Endothelial cell of umbilical vein (primary cell): ENCODE data around the gene TLCD3B. TPM values are rescaled to one million over a fixed set of nuclear protein-coding genes. Genes with fewer than 3 reads are reported as not detected.

Experiments
- Bru-seq: library from RNA; stranded (reverse); fragments of 400-500 nt; gene quantifications from one replicate; lab custom pipeline; 2021; lab: Mats Ljungman, UMichigan
- BruChase-seq, 2 experiments: library from RNA; stranded (reverse); fragments of 400-500 nt; gene quantifications; one replicate each; lab custom pipeline; 2021; lab: Mats Ljungman, UMichigan
- BruUV-seq: library from RNA; stranded (reverse); fragments of 400-500 nt; replicated peaks from 2 replicates; lab custom pipeline; 2021; lab: Mats Ljungman, UMichigan
- CTCF ChIA-PET: fragments of 300-600, 350-600 bp; sonication (Branson Sonifier 250); formaldehyde crosslinking; loops from one replicate; lab custom pipeline; 2021; ENCODE audit warnings: antibody characterized with exemption, inconsistent platforms; lab: Charles Lee
- POLR2A ChIA-PET: fragments of 300-600, 350-600 bp; sonication (Branson Sonifier 250); formaldehyde crosslinking; loops from one replicate; lab custom pipeline; 2021; ENCODE audit warnings: antibody characterized with exemption, inconsistent platforms; lab: Charles Lee
- DNase-seq: peaks from one replicate; pipeline ENCODE4 v3.0.0-alpha.2; 2011; ENCODE audit warnings: low read depth, low spot score
- FAIRE-seq: peaks from 2 replicates; lab custom pipeline; 2011; peaks lifted over from hg19 to GRCh38; lab: Jason Lieb, UNC
- H2AFZ ChIP-seq: 2 replicates; pipeline ENCODE4 v1.6.0; 2012; ENCODE audit warnings: low read depth, low read length, control low read depth, inconsistent platforms
- H3K27ac ChIP-seq: 2 replicates; pipeline ENCODE4 v1.5.1; 2011; ENCODE audit warnings: low read depth, mild to moderate bottlenecking, control low read depth, low read length, moderate library complexity; ENCODE audit not compliant: insufficient read depth
- H3K27me3 ChIP-seq, 2 experiments: 2 replicates each; pipeline versions ENCODE4 v1.6.0 to v1.6.1; 2011; ENCODE audit warnings: low read length in 2 of 2, mixed read lengths in 1 of 2; ENCODE audit not compliant: control insufficient read depth in 2 of 2, insufficient read depth in 2 of 2
- H3K36me3 ChIP-seq, 2 experiments: 2 replicates in 1 of 2; 3 replicates in 1 of 2; pipeline ENCODE4 v1.5.1; 2011; ENCODE audit warnings: low read length in 2 of 2, mild to moderate bottlenecking in 1 of 2, moderate library complexity in 1 of 2; ENCODE audit not compliant: control insufficient read depth in 2 of 2, insufficient read depth in 2 of 2; ENCODE audit errors: extremely low read depth in 1 of 2
- H3K4me1 ChIP-seq: 3 replicates; pipeline ENCODE4 v1.5.1; 2011; ENCODE audit warnings: mild to moderate bottlenecking, low read length; ENCODE audit not compliant: control insufficient read depth, insufficient read depth; ENCODE audit errors: extremely low read depth
- H3K4me2 ChIP-seq: 2 replicates; pipeline ENCODE4 v1.6.1; 2011; ENCODE audit warnings: low read length, control low read depth, mixed read lengths; ENCODE audit not compliant: insufficient read depth
- H3K4me3 ChIP-seq, 3 experiments: fragments of 200-600 bp in 1 of 3; sonication (generic), shearing (Covaris generic) in 1 of 3; replicated peaks in 1 of 3; 2 replicates each; pipeline ENCODE4 v1.5.1; 2011 to 2016; ENCODE audit warnings: control low read depth in 3 of 3, low read length in 3 of 3, mild to moderate bottlenecking in 2 of 3, inconsistent platforms in 1 of 3, low read depth in 1 of 3, moderate library complexity in 1 of 3; ENCODE audit not compliant: insufficient read depth in 1 of 3
- H3K79me2 ChIP-seq: 2 replicates; pipeline ENCODE4 v1.6.0; 2012; ENCODE audit warnings: low read length, inconsistent platforms; ENCODE audit not compliant: control insufficient read depth, insufficient read depth
- H3K9ac ChIP-seq: replicated peaks from 2 replicates; pipeline ENCODE3; 2011; ENCODE audit warnings: low read length, control low read depth; ENCODE audit not compliant: insufficient read depth; ENCODE audit errors: extremely low read depth
- H3K9me1 ChIP-seq: replicated peaks from 3 replicates; pipeline ENCODE4 v1.6.0; 2011; ENCODE audit warnings: mild to moderate bottlenecking, low read length; ENCODE audit not compliant: control insufficient read depth, insufficient read depth; ENCODE audit errors: extremely low read depth
- H3K9me3 ChIP-seq: replicated peaks from 2 replicates; pipeline ENCODE4 v1.5.1; 2012; ENCODE audit warnings: low read length, inconsistent platforms; ENCODE audit not compliant: control insufficient read depth, insufficient read depth
- H4K20me1 ChIP-seq: replicated peaks from 2 replicates; pipeline ENCODE3; 2011; ENCODE audit warnings: mild to moderate bottlenecking, low read length; ENCODE audit not compliant: control insufficient read depth, insufficient read depth; ENCODE audit errors: extremely low read depth
- CTCF ChIP-seq, 2 donors: IDR thresholded peaks; 1 replicate in 1 of 2; 2 replicates in 1 of 2; pipeline ENCODE4 v1.5.1; 2011; ENCODE audit warnings: low read length in 2 of 2, mild to moderate bottlenecking in 2 of 2, moderate library complexity in 2 of 2, control low read depth in 1 of 2, inconsistent platforms in 1 of 2, low read depth in 1 of 2; ENCODE audit not compliant: insufficient read depth in 1 of 2; ENCODE audit errors: extremely low read depth in 1 of 2
- EZH2 ChIP-seq: IDR thresholded peaks from 2 replicates; pipeline ENCODE4 v1.6.1; 2012; ENCODE audit warnings: borderline replicate concordance, low read depth, mild to moderate bottlenecking, moderate library complexity, low read length, inconsistent platforms; ENCODE audit not compliant: severe bottlenecking
- FOS ChIP-seq: IDR thresholded peaks from 2 replicates; pipeline ENCODE4 v1.6.1; 2011; ENCODE audit warnings: mild to moderate bottlenecking, low read length, moderate library complexity, borderline replicate concordance; ENCODE audit not compliant: insufficient read depth
- GATA2 ChIP-seq: IDR thresholded peaks from 2 replicates; pipeline ENCODE4 v1.7.0; 2011; ENCODE audit warnings: low read depth, mild to moderate bottlenecking, moderate library complexity, mixed read lengths, low read length; ENCODE audit not compliant: insufficient read length, insufficient read depth
- JUN ChIP-seq: IDR thresholded peaks from 2 replicates; pipeline ENCODE4 v1.6.1; 2011; ENCODE audit warnings: borderline replicate concordance, low read depth; ENCODE audit not compliant: insufficient read length, insufficient read depth
- MAX ChIP-seq: IDR thresholded peaks from 2 replicates; pipeline ENCODE4 v1.6.1; 2011; ENCODE audit not compliant: insufficient read depth, insufficient read length
- MYC ChIP-seq: IDR thresholded peaks from one replicate; pipeline ENCODE4 v1.6.1; 2011; ENCODE audit warnings: mild to moderate bottlenecking, low read depth, low read length
- POLR2A ChIP-seq: IDR thresholded peaks from 2 replicates; pipeline ENCODE4 v1.6.1; 2012; ENCODE audit warnings: low read depth, mild to moderate bottlenecking, control low read depth, low read length
- POLR2AphosphoS5 ChIP-seq: IDR thresholded peaks from 2 replicates; pipeline ENCODE4 v1.6.1; 2012; ENCODE audit warnings: low read depth, mild to moderate bottlenecking, control low read depth, low read length, moderate library complexity; ENCODE audit not compliant: insufficient read depth
- dilution Hi-C: fragments of 300-500 bp; cut with MboI; formaldehyde crosslinking; loops from one replicate; pipeline ENCODE4 v1.15.0; 2019; ENCODE audit warnings: low sequenced_read_pairs; ENCODE audit not compliant: extremely low pct_ligation_motif_present
- intact Hi-C: fragments of 100-400 bp; cut with micrococcal nuclease; formaldehyde crosslinking; loops from one replicate; pipeline ENCODE4 v1.10.0; 2022
- long read RNA-seq: library from polyadenylated mRNA; stranded (forward); transcript quantifications from one replicate; pipeline ENCODE4 v2.0.0, GENCODE V29; 2021
- polyA minus RNA-seq, 3 experiments: library from RNA; depleted of rRNA, polyadenylated mRNA; stranded (reverse); fragments of >200 nt; gene quantifications; 1 replicate in 1 of 3; 2 replicates in 2 of 3; pipeline ENCODE4 v1.2.3, GENCODE V29; 2011
- polyA plus RNA-seq, 4 experiments: library from polyadenylated mRNA; depleted of rRNA in 3 of 4; stranded (reverse) in 3 of 4; unstranded in 1 of 4; fragments of >200 nt; gene quantifications; 2 replicates each; pipeline versions ENCODE4 v1.2.1 to v1.2.3, GENCODE V29; 2011 to 2012; ENCODE audit warnings: missing spikeins in 1 of 4
- total RNA-seq: library from RNA; stranded (reverse); gene quantifications from 2 replicates; pipeline ENCODE4 v1.2.3, GENCODE V29; 2021

TLCD3B gene
- total RNA-seq (0.86 and 0.99 TPM in 2 replicates), polyA plus RNA-seq (0.37 and 0.59 TPM in 2 replicates), polyA minus RNA-seq (0.76 TPM in 1 of 2 replicates, not detected in the other), Bru-seq, nascent RNA (percentile 10 among the genes with signal in this experiment), BruChase-seq, experiment 1, labeled RNA remaining after a 6-hour chase (percentile 10 among the genes with signal in this experiment), BruChase-seq, experiment 2, labeled RNA remaining after a 2-hour chase (percentile 7 among the genes with signal in this experiment)
- polyA plus RNA-seq (2011; cell fraction: cytosol; rRNA removed), result 0.08 and 0.25 TPM in 2 replicates
- 1.4 and 1.7 TPM in 2 replicates for polyA plus RNA-seq (2011; cell fraction: nucleus; rRNA removed)
- polyA plus RNA-seq (2012), result 0.36 and 0.48 TPM in 2 replicates
- not detected for polyA minus RNA-seq (2011; cell fraction: cytosol; rRNA and poly(A)+ RNA removed)
- polyA minus RNA-seq (2011; cell fraction: nucleus; rRNA and poly(A)+ RNA removed), result 0.43 TPM in 1 of 2 replicates, not detected in the other
- long read RNA-seq, result 0 reads

GRCh38 chr16:30030841-30031413 is at the start of gene TLCD3B:
Gene TLCD3B (minus strand): TSS chr16:30031271. CDS start chr16:30030527, 744 bp downstream.
- no peaks in the 10 kb centered on the region for H3K4me1 ChIP-seq
- no peaks in the 10 kb centered on the region for H3K9me1 ChIP-seq
- peaks cover 19 to 20% of the 10 kb centered on the region in 2 experiments for H3K27me3 ChIP-seq
- no peak within 1 kb of the TSS for H3K9ac ChIP-seq
- no peaks in the 10 kb centered on the region for H3K36me3 ChIP-seq
- BruUV-seq, result no TSS peak
- ChIA-PET CTCF (interaction anchor here (1.2 to 3.1 kb wide), 8 partner anchors 7 to 339 kb away, joined by 3 to 79 read pairs (median 15); partner anchors contain the start of genes C16orf92 and TBX6), POLR2A (no interaction called here)
- no peak for DNase-seq
- H3K27ac ChIP-seq, result no peak within 1 kb of the TSS
- no peak for FAIRE-seq
- no peaks in the 10 kb centered on the region for H4K20me1 ChIP-seq
- no peaks in the 10 kb centered on the region for H3K79me2 ChIP-seq
- TF ChIP-seq GATA2 (no peak), FOS (no peak), MYC (no peak), EZH2 (peak; percentile 66)
- dilution Hi-C loops (no loop called here), intact Hi-C loops (no loop called here)
- H3K4me2 ChIP-seq, result no peak within 1 kb of the TSS
- H2AFZ ChIP-seq, result no peak within 1 kb of the TSS
- no peaks in the 10 kb centered on the region for H3K9me3 ChIP-seq
- no peak within 1 kb of the TSS for H3K4me3 ChIP-seq

DNA sequence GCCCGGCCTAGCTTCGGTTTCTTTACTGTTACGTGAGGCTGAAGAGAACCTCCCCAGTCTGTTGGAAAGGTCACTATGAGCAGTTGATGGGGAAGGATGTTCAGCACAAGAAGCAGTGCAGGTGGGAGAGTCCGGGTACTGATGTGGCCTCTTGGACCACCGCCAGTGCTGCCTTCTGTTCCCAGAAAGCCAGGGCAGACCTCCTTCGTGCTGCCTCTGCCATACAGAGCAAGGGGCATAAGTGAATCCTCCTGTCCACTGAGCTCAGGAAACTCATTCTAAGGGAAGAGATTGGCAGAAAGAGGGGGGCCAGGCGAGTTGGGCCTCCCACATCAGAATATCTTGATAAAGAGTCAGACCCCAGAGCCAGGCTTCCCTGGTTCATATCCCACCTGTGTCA is 48.4 kb upstream of the TLCD3B start:
- H3K4me2 ChIP-seq, result no peak overlapping the region
- FAIRE-seq (no peak), DNase-seq (no peak)
- H3K4me1 ChIP-seq, result peaks cover 24% of the 10 kb centered on the region
- BruUV-seq, result no TSS peak
- CTCF ChIA-PET, result interaction anchor here (1.2 to 3.5 kb wide), 3 partner anchors 12 to 24 kb away, joined by 3 to 23 read pairs (median 8); partner anchors contain the start of genes ALDOA and TBX6
- H3K9ac ChIP-seq, result no peak overlapping the region
- POLR2A ChIA-PET, result no interaction called here
- H2AFZ ChIP-seq, result no peak overlapping the region
- no peaks in the 10 kb centered on the region for H3K9me1 ChIP-seq
- TF ChIP-seq POLR2AphosphoS5 (no peak), GATA2 (no peak), POLR2A (no peak), JUN (no peak), EZH2 (no peak), CTCF (IDR thresholded peaks at IDR 0.05; ENCODE audit: extremely low read depth in 1 of 2, insufficient read depth in 1 of 2, low read depth in 1 of 2, low read length in 2 of 2) (no peak), MYC (no peak), FOS (no peak), MAX (no peak)
- H3K4me3 ChIP-seq, result no peak overlapping the region
- H3K27ac ChIP-seq, result no peak overlapping the region
- H3K9me3 ChIP-seq, result no peaks in the 10 kb centered on the region
- H3K79me2 ChIP-seq, result peaks cover 48% of the 10 kb centered on the region
- no peaks in the 10 kb centered on the region for H3K27me3 ChIP-seq
- H3K36me3 ChIP-seq, result peaks cover 19 to 45% of the 10 kb centered on the region in 2 experiments
- intact Hi-C loops (no loop called here), dilution Hi-C loops (no loop called here)
- no peaks in the 10 kb centered on the region for H4K20me1 ChIP-seq
